Naive B cell (primary cell): ENCODE measurements around the gene G6PC2. TPM values are rescaled to one million over a fixed set of nuclear protein-coding genes. Genes with fewer than 3 reads are reported as not detected.

ENCODE experiments used
- ATAC-seq, 2 donors: fragments of 150-1000 bp; cut with Tn5 transposase; 2 replicates each; pipeline ENCODE4 v1.10.0; 2021; ENCODE audit warnings: low read depth in 2 of 2, mild to moderate bottlenecking in 2 of 2, moderate library complexity in 2 of 2
- DNase-seq: peaks from one replicate; pipeline ENCODE4 v3.0.0; 2022
- H3K27ac Mint-ChIP-seq, 6 donors: one replicate each; pipeline ENCODE4 v1.8.0; 2020 to 2022; ENCODE audit warnings: mild to moderate bottlenecking in 6 of 6, mixed read lengths in 6 of 6, moderate library complexity in 5 of 6, inconsistent platforms in 2 of 6
- H3K27me3 Mint-ChIP-seq, 3 donors: one replicate each; pipeline ENCODE4 v1.8.0; 2021 to 2022; ENCODE audit warnings: mixed read lengths in 3 of 3, mild to moderate bottlenecking in 1 of 3
- H3K36me3 Mint-ChIP-seq, 2 donors: one replicate each; pipeline ENCODE4 v1.8.0; 2020 to 2022; ENCODE audit warnings: mixed read lengths in 2 of 2, inconsistent platforms in 1 of 2, mild to moderate bottlenecking in 1 of 2
- H3K4me1 Mint-ChIP-seq, 3 donors: one replicate each; pipeline ENCODE4 v1.8.0; 2020 to 2022; ENCODE audit warnings: mixed read lengths in 3 of 3, inconsistent platforms in 1 of 3, mild to moderate bottlenecking in 1 of 3, moderate library complexity in 1 of 3
- H3K4me3 Mint-ChIP-seq, 8 donors: one replicate each; pipeline ENCODE4 v1.8.0; 2020 to 2022; ENCODE audit warnings: mild to moderate bottlenecking in 8 of 8, mixed read lengths in 8 of 8, moderate library complexity in 8 of 8, inconsistent platforms in 2 of 8
- H3K9me3 Mint-ChIP-seq, 7 donors: one replicate each; pipeline ENCODE4 v1.8.0; 2020 to 2022; ENCODE audit warnings: mixed read lengths in 7 of 7, mild to moderate bottlenecking in 5 of 7, inconsistent platforms in 2 of 7, moderate library complexity in 1 of 7
- polyA plus RNA-seq, 6 donors: library from polyadenylated mRNA; unstranded; fragments of 300-500 nt; fragmentation: Illumina TruSeq; gene quantifications; one replicate each; pipeline ENCODE4 v1.2.3, GENCODE V29; 2021; ENCODE audit warnings: low read depth in 6 of 6

G6PC2 gene
- polyA plus RNA-seq, 6 donors from 2014 or later = not detected

DNA sequence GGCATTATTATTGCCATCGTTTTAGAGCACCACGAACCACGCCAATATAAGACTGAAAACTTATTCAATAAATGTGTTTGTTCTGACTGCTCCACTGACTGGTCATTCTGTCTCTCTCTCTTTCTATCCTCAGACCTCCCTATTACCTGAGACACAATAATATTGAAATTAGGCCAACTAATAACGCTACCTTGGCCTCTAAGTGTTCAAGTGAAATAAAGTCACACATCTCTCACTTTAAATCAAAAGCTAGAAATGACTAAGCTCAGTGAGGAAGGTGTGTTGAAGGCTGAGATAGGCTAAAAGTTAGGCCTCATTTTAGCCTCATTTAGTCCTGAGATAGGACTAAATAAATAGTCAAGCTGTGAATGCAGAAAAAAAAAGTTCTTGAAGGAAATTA, 38.8 kb downstream of the G6PC2 start:
- Mint-ChIP-seq H3K27ac (no peak overlapping the region), H3K4me1 (no peaks in the 10 kb centered on the region), H3K27me3 (peaks cover 0 to 10% (median 5%) of the 10 kb centered on the region in 3 donors), H3K9me3 (no peaks in the 10 kb centered on the region), H3K4me3 (no peak overlapping the region), H3K36me3 (no peaks in the 10 kb centered on the region)
- no peak for DNase-seq
- no peak for ATAC-seq

DNA sequence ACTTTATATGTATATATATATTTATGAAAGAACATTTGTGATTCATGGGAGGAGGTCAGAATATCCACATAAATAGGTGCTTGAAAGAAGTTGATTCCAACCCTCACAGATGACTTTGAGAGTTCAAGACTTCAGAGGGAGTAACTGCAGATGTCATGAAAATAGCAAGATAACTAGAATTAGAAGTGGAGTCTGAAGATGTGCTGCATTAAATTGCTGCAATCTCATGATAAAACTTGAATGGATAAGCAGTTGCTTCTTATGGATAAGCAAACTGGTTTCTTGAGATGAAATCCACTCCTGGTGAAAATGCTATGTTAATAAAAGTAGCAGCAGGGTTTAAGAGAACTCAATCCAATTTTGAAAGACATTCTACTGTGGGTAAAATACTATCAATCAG, 40.2 kb downstream of the G6PC2 start:
- no peaks in the 10 kb centered on the region for H3K4me1 Mint-ChIP-seq
- ATAC-seq = no peak
- peaks cover 0 to 9% (median 5%) of the 10 kb centered on the region in 3 donors for H3K27me3 Mint-ChIP-seq
- no peak overlapping the region for H3K27ac Mint-ChIP-seq
- no peak overlapping the region for H3K4me3 Mint-ChIP-seq
- no peaks in the 10 kb centered on the region for H3K36me3 Mint-ChIP-seq
- no peak for DNase-seq
- H3K9me3 Mint-ChIP-seq = no peaks in the 10 kb centered on the region

DNA sequence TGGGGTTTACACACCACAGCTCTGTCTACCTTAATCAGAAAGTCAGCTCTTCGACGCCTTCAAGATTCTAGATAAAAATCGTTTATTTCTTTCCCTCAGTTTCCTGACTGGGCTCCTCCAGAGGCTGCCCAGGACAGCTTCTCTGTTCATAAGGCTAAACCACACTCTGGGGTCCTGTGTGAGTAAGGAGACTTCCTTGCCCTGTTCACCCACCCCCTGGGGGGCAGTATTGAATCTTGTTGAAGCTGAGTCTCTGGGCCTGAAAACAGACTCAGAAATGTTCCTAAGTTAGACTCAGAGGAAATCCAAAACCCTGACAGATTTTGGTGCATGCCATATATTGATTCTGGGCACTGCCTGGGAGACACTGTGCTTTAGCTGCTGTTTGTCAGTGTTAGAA, 43.0 kb downstream of the G6PC2 start:
- Mint-ChIP-seq H3K27me3 (peaks cover 0 to 5% (median 5%) of the 10 kb centered on the region in 3 donors), H3K27ac (no peak overlapping the region), H3K9me3 (peaks cover 0 to 4% (median 0%) of the 10 kb centered on the region in 7 donors), H3K4me1 (no peaks in the 10 kb centered on the region), H3K36me3 (no peaks in the 10 kb centered on the region), H3K4me3 (no peak overlapping the region)
- DNase-seq = no peak
- ATAC-seq = no peak

DNA sequence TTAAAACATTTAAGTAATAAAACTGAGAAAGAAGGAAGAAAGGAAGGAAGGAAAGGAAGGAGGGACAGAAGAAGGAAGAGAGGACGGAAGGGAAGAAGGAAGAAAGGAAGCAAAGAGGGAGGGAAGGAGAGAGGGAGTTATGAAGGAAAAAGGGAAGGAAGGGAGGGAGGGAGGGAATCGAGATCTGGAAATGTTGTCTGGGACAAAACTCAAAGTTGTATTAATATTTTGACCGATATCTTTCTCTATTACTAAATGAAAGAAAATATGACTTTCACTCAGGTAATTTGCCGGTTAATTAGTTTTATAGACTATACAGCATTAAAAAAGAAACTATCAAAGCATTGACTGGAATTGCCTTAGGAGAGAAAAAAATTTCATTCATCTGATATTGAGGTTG, 44.4 kb downstream of the G6PC2 start:
- H3K36me3 Mint-ChIP-seq = no peaks in the 10 kb centered on the region
- no peaks in the 10 kb centered on the region for H3K4me1 Mint-ChIP-seq
- no peak overlapping the region for H3K4me3 Mint-ChIP-seq
- H3K27ac Mint-ChIP-seq = no peak overlapping the region
- no peak for ATAC-seq
- peaks cover 0 to 5% (median 5%) of the 10 kb centered on the region in 3 donors for H3K27me3 Mint-ChIP-seq
- no peak for DNase-seq
- peaks cover 0 to 4% (median 0%) of the 10 kb centered on the region in 7 donors for H3K9me3 Mint-ChIP-seq

DNA sequence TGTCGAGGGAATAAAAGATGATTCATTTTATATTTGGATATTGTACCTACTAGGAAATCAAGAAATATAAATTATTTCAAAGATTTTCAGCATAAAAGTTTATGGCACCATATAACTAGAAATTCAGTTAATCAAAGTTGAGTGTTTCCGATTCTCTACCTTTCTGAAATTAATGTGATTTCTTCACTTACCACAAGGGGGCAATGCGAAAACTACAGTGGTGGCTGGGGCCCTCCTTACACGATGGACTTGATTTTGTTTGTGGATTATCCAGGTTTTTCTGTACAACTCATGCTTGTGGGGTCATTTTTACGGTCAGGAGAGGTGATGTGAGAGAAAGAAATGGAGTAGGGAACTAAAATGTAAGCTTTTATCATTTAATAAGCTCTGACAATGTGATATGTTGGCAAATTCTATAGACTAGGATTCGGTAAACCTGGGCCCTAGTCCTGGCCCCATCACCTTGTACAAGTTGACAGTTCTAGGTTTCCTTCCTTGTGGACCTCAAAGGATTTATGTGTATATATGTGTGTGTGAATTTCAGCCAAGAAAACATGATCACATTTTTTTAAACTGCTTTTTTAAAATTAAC, 47.6 kb downstream of the G6PC2 start:
- no peaks in the 10 kb centered on the region for H3K36me3 Mint-ChIP-seq
- H3K4me1 Mint-ChIP-seq = no peaks in the 10 kb centered on the region
- H3K4me3 Mint-ChIP-seq = no peak overlapping the region
- peak in 1 of 2 donors; percentile 25 for ATAC-seq
- H3K27me3 Mint-ChIP-seq = peaks cover 0 to 5% (median 5%) of the 10 kb centered on the region in 3 donors
- peaks cover 0 to 18% (median 8%) of the 10 kb centered on the region in 7 donors for H3K9me3 Mint-ChIP-seq
- no peak overlapping the region for H3K27ac Mint-ChIP-seq
- no peak for DNase-seq

DNA sequence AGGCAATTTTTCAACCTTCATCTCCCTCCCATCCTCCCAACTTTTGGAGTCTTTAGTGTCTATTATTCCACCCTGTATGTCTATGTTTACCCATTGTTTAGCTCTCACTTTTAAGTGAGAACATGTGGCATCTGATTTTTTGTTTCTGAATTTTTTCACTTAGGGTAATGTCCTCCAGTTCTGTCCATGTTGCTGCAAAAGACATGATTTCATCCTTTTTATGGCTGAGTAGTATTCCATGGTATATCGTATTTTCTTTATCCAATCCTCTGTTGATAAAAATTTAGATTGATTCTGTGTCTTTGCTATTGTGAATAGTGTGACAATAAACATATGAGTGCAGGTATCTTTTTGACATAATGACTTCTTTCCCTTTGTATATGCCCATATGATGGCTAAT, 48.2 kb downstream of the G6PC2 start:
- no peaks in the 10 kb centered on the region for H3K36me3 Mint-ChIP-seq
- peak overlapping the region in 1 of 6 donors; percentile 22 for H3K27ac Mint-ChIP-seq
- peaks cover 0 to 23% (median 10%) of the 10 kb centered on the region in 7 donors for H3K9me3 Mint-ChIP-seq
- no peak for DNase-seq
- ATAC-seq = no peak
- peaks cover 0 to 9% (median 0%) of the 10 kb centered on the region in 3 donors for H3K27me3 Mint-ChIP-seq
- no peaks in the 10 kb centered on the region for H3K4me1 Mint-ChIP-seq
- no peak overlapping the region for H3K4me3 Mint-ChIP-seq

DNA sequence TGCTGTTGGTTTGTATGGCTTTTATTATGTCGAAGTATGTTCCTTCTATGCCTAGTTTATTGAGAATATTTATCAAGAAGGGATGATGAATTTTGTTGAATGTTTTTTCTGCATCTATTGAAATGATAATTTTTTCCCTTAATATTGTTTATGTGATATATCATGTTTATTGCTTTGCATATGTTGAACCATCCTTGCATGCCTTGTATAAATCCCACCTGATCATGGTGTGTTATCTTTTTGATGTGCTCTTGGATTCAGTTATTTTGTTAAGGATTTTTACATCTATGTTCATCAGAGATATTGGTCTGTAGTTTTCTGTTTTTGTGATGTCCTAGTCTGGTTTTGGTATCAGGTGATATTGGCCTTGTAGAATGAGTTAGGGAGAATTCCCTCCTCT, 50.8 kb downstream of the G6PC2 start:
- Mint-ChIP-seq H3K9me3 (peaks cover 0 to 32% (median 11%) of the 10 kb centered on the region in 7 donors), H3K4me1 (no peaks in the 10 kb centered on the region), H3K36me3 (no peaks in the 10 kb centered on the region), H3K4me3 (no peak overlapping the region), H3K27ac (no peak overlapping the region), H3K27me3 (peaks cover 4 to 21% (median 10%) of the 10 kb centered on the region in 3 donors)
- ATAC-seq (no peak), DNase-seq (no peak)

DNA sequence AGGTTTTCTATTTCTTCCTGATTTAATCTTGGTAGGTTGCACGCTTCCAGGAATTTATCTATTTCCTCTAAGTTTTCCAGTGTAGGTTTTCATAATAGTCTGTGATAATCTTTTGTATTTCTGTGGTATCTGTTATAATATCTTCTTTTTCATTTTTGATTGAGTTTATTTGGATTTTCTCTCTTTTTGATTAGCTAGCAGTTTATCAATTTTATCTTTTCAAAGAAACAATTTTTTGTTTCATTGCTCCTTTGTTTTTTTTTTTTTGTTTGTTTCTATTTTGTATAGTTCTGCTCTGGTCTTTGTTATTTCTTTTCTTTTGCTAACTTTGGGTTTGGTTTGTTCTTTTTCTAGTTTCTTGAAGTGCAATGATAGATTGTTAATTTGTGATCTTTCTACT, 51.3 kb downstream of the G6PC2 start:
- DNase-seq = no peak
- Mint-ChIP-seq H3K27me3 (peaks cover 4 to 24% (median 10%) of the 10 kb centered on the region in 3 donors), H3K9me3 (peaks cover 0 to 32% (median 11%) of the 10 kb centered on the region in 7 donors), H3K4me1 (no peaks in the 10 kb centered on the region), H3K27ac (no peak overlapping the region), H3K4me3 (no peak overlapping the region), H3K36me3 (no peaks in the 10 kb centered on the region)
- no peak for ATAC-seq

DNA sequence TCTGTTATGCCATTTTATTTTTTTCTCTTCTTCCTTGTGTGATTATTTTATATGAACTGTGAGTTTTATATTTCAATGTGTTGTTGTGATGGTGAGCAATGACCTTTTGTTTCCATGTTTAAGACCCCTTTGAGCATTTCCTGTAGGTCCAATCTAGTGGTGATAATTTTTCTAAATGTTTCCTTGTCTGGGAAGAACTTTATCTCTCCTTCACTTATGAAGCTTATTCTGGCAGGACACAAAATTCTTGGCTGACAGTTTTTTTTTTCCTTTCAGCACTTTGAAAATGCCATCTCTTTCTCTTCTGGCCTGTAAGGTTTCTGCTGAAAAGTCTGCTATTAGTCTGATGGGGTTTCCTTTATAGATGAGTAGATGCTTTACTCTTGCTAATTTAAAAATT, 53.2 kb downstream of the G6PC2 start:
- Mint-ChIP-seq H3K27me3 (peaks cover 4 to 28% (median 10%) of the 10 kb centered on the region in 3 donors), H3K4me3 (no peak overlapping the region), H3K4me1 (no peaks in the 10 kb centered on the region), H3K9me3 (peaks cover 0 to 32% (median 11%) of the 10 kb centered on the region in 7 donors), H3K27ac (no peak overlapping the region), H3K36me3 (no peaks in the 10 kb centered on the region)
- DNase-seq = no peak
- no peak for ATAC-seq

DNA sequence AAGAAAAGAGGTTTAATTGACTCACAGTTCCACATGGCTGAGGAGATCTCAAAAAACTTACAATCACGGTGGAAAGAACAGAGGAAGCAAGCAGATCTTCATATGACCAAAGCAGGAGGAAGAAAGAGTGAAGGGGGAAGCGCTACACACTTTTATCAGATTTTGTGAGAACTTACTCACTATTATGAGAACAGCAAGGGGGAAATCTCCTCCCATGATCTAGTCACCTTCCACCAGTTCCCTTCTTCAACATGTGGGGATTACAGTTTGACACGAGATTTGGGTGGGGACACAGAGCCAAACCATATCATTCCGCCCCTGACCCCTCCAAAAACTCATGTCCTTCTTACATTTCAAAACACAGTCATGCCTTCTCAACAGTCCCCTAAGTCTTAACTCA, 54.2 kb downstream of the G6PC2 start:
- Mint-ChIP-seq H3K4me1 (no peaks in the 10 kb centered on the region), H3K36me3 (no peaks in the 10 kb centered on the region), H3K27me3 (peaks cover 4 to 30% (median 10%) of the 10 kb centered on the region in 3 donors), H3K27ac (no peak overlapping the region), H3K4me3 (no peak overlapping the region), H3K9me3 (peaks cover 0 to 32% (median 11%) of the 10 kb centered on the region in 7 donors)
- DNase-seq = no peak
- no peak for ATAC-seq

DNA sequence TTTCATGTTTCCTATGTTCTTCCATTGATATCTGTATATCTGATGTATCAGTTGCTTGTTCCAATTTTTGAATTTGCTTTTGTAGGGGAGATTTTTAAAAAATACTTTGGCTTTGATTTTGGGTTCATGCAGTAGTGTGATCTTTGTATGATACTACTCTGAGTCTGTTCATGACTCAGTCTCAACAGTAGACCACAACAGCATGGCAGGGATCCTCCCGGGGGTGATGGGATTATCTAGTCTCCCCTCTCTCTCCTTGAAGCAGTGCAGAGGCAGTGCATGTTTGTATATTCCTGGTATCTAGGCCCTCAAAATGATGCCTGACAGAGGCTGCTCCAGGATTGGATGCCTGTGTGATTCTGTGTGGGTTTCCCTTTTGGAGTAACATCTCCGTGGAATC, 55.3 kb downstream of the G6PC2 start:
- DNase-seq (no peak), ATAC-seq (no peak)
- H3K36me3 Mint-ChIP-seq = no peaks in the 10 kb centered on the region
- H3K27ac Mint-ChIP-seq = no peak overlapping the region
- H3K4me3 Mint-ChIP-seq = no peak overlapping the region
- no peaks in the 10 kb centered on the region for H3K4me1 Mint-ChIP-seq
- peaks cover 4 to 30% (median 10%) of the 10 kb centered on the region in 3 donors for H3K27me3 Mint-ChIP-seq
- peaks cover 0 to 32% (median 11%) of the 10 kb centered on the region in 7 donors for H3K9me3 Mint-ChIP-seq

Other genes starting within 250 kb of the G6PC2 start
- gene NOSTRIN, start 98.7 kb upstream of the G6PC2 start, polyA plus RNA-seq = not detected
- gene SPC25, start 10.9 kb upstream of the G6PC2 start, polyA plus RNA-seq = not detected
- under 1 TPM in 1 of 6 donors, not detected in 5; 0.04 TPM for gene ABCB11, start 130.0 kb downstream of the G6PC2 start, polyA plus RNA-seq
- 1 to 10 TPM in 2 of 6 donors, not detected in 4; 1.3 to 2.0 TPM for gene DHRS9, start 168.3 kb downstream of the G6PC2 start, polyA plus RNA-seq